GM12865 (cell line): ENCODE measurements around the gene AP2A1.

Experiments used
- DNase-seq: peaks from one replicate; pipeline ENCODE4 v3.0.0; 2010; ENCODE audit warnings: low read depth
- H3K4me3 ChIP-seq: 2 replicates; pipeline ENCODE4 v1.5.1; 2011; ENCODE audit warnings: mild to moderate bottlenecking, low read depth, low read length, control low read depth
- TF ChIP-seq, protein P1 (sequence below): IDR thresholded peaks from 2 replicates; pipeline ENCODE4 v1.5.1; 2011; ENCODE audit warnings: low read length, control low read depth, low read depth, inconsistent platforms; ENCODE audit not compliant: insufficient read depth; ENCODE audit errors: missing control alignments

AP2A1 gene

DNA sequence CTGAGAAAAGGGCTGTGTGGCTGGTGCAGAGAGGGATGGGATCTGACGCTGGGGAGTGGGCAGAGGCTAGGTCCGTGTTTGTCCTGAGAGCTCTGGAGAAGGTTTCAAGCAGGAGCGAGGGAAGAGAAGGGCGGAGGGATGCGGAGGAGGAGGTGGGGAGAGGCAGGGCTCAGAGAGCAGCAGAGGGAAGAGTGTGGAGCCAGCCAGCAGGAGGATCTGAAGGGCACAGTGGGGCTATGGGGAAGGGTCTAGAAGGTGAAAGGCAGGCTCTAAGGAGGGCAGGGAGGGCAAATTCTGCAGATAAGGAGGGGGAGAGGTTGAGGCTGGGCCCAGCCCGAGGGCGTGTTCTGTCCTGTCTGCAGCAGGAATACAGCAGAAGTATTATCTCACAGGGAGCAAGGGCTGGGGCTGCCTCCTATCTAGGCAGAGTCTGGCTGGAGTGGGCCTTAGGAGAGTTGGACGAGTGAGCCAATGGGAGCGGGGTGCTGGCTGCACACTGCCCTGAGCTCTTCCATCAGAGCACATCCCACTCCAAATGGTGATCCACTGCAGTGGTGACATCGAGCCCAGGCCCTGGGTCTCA is 6.1 kb downstream of the AP2A1 start:
- H3K4me3 ChIP-seq: no peak overlapping the region
- TF ChIP-seq, protein P1, sequence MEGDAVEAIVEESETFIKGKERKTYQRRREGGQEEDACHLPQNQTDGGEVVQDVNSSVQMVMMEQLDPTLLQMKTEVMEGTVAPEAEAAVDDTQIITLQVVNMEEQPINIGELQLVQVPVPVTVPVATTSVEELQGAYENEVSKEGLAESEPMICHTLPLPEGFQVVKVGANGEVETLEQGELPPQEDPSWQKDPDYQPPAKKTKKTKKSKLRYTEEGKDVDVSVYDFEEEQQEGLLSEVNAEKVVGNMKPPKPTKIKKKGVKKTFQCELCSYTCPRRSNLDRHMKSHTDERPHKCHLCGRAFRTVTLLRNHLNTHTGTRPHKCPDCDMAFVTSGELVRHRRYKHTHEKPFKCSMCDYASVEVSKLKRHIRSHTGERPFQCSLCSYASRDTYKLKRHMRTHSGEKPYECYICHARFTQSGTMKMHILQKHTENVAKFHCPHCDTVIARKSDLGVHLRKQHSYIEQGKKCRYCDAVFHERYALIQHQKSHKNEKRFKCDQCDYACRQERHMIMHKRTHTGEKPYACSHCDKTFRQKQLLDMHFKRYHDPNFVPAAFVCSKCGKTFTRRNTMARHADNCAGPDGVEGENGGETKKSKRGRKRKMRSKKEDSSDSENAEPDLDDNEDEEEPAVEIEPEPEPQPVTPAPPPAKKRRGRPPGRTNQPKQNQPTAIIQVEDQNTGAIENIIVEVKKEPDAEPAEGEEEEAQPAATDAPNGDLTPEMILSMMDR: no peak
- no peak for DNase-seq

DNA sequence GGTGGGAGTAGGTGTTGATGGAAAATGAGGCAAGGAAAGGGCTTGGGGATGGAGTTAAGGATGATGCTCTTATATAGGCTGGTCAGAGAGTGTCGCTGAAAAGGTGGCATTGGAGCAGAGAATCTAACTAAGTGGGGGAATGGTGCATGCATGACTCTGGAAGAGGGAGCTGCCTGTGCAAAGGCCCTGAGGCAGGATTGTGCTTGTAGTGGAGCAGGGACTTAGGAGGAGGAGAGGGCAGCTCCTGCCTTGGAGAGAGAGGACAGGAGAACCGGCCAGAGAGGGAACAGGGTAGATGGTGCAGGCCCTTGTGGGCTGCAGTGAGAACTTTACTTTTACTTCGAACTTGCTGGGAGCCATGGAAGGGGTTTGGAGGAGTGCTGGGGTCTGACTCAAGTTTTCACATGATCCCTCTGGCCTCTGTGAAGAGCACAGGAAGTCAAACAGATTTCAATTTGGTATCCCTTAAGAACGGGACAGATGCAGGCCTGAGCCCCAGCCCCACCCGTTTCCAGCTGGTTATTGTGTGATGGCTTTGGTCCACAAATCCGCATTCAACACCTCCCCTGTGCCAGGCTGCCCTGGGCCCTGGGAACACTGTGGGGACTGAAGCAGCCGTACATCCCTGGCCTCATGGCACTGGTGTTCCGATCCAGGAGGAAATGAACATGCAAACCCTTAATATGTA is 7.0 kb downstream of the AP2A1 start:
- H3K4me3 ChIP-seq: no peak overlapping the region
- no peak for DNase-seq
- TF ChIP-seq, protein P1: no peak

DNA sequence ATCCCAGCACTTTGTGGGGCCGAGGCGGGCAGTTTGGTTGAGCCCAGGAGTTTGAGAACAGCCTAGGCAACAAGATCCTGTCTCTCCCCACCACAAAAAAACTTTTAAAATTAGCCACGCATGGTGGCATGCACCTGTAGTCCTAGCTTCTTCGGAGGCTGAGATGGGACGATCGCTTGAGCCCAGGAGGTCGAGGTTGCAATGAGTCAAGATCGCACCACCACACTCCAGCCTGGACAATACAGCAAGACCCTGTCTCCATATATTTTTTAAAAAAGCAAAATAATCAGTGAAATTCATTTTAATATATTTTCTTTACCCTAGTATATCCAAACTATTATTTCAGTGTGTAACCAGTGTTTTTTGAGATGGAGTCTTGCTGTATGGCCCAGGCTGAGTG is 8.2 kb downstream of the AP2A1 start:
- DNase-seq: no peak
- no peak overlapping the region for H3K4me3 ChIP-seq
- TF ChIP-seq, protein P1: no peak

DNA sequence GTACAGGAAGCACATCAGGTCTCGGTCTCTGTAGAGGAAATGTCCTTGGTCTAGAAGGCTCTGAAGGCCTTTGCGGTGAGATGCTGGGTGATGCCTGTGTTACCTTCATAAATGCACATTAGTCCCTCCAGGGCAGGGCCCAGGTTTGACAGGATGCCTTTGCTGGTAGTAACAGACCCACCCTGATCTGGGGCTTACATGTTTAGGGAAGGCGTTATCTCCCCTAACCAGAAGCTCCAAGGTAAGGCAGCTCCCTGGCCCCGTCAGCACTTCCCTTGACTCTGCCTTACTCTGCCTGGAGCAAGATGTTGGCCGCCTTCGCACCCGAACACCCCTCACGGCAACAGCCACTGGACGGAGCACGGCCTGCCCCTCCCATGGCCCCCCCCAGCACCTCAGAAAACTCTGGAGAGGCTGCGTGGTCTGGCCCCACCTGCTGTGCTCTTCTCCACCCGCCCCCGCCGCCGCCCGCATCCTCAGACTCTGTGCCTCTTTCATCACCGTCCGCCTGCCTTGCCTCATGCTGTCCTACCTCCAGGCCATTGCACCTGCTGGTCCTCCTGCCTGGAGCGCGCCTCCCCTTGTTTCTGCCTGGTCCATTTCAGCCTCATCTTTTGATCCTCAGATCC is 9.1 kb downstream of the AP2A1 start:
- TF ChIP-seq, protein P1: no peak
- DNase-seq: no peak
- H3K4me3 ChIP-seq: no peak overlapping the region

DNA sequence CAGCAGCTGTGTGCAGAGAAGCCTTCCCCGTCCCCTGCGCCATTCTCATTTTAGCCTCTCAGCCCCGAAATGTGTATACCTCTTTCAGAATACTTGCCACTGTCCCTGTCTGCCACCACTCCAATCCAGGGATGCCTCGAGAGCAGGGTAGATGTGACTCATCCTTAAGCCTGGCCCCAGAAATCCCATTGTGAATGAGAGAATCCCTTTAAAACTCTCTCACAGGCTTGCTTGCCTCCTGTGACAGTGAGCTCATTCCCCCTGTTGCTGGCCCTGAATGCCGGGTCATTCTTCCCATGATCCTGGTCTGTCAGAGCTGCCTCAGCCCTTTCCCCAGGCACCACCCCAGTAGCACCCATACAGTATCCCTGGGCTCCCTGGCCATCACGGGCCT is 9.6 kb downstream of the AP2A1 start:
- TF ChIP-seq, protein P1: no peak
- H3K4me3 ChIP-seq: no peak overlapping the region
- no peak for DNase-seq

DNA sequence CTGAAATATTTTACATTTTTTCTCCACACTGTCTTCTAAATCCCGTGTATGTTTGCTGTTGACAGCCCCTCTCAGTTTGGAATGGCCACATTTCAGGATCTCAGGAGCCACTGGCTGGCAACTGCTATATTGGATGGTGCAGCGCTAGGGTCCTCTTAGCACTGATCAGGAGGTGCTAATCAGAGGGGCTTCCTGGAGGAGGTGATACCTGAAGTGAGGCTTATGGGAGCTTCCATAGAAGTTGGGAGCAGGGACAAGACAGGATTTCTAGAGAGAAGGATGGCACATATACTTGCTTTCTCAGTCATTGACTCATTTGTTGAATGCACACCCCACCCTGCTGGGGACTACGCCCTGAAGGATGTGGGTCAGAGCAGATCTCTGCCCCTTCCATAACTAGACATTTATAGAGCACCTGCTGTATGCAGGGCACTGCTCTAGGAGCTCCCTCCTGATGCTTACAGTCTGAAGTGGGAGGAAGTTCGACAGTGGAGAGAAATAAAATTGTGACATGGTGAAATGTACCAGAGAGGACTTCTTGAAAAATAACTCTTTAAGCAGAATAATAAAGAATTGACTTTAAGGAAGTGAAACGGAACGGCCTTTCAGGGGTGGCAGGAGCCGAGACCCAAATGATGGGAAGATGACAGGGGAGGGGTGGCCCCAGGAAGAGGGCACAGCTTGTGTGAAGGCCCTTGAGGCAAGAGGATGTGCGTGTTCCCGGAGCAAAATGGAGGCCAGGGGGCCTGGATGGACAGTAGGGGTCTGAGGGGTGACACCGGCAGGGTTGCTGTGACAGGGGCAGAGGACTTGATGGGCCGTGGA is 13.1 kb downstream of the AP2A1 start:
- DNase-seq: peak; percentile 40

More for the DNA sequence above, 13.1 kb downstream of the AP2A1 start:
- TF ChIP-seq, protein P1: no peak
- H3K4me3 ChIP-seq: no peak overlapping the region
